Right lobe of liver (tissue), 4 donors: ENCODE results near the gene SZRD1.

ENCODE experiments used
- CTCF ChIP-seq, 4 donors: fragments of 200-600 bp in 3 of 4; fragments of 450-650 bp in 1 of 4; IDR thresholded peaks; one replicate each; pipeline versions ENCODE4 v1.5.1 to v1.8.0; 2016 to 2022; ENCODE audit warnings: antibody characterized with exemption in 4 of 4, mild to moderate bottlenecking in 2 of 4
- POLR2A ChIP-seq: fragments of 450-650 bp; IDR thresholded peaks from one replicate; pipeline ENCODE4 v1.6.1; 2017; ENCODE audit warnings: antibody characterized with exemption, mild to moderate bottlenecking
- donor health status: DM: no; HTN: no; CAD: no.
- donor health status: DM: no; HTN: no; CAD: no.
- donor health status: DM: no; HTN: yes; CAD: no.

- TF ChIP-seq POLR2A (no peak), CTCF (IDR thresholded peaks at IDR 0.05) (no peak)
These were observed 31.4 kb downstream of the SZRD1 start for GRCh38 chr1:16398371-16398953.
